Measurements from ENCODE around the gene XIRP1. TPM values are rescaled to one million over a fixed set of nuclear protein-coding genes. Genes with fewer than 3 reads are reported as not detected.

Gene XIRP1
- total RNA-seq, 1 experiment from 2014 or later, result not detected

DNA sequence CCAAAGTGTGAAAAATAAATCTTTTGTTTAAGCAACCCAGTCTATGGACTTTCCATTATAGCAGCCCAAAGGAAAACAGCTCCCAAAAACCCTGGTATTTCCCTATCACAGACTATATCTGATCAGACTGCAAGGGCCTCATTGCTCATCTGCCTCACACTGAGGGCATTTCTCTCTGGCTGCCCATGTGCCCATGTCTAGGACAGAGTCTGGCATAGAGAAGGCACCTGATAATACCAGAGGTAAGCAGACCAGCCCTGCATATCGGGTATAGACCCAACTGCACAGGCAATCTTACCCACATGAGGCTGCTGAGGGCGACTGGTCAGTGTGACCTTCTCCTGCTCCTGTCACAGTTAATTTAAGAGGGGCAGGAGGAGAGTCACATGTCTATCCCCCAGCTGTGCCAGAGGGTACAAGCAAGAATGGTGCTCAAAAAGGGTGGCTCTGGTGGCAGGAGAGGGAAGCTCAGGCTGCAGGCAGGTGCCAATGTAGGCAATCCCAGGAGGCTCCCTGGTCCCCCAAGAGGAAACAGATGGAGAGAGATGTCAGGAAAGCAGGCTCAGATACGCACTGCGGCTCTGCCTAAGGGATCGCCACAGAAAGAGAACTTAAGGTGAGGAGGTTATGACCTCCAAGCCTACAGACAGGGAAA, 42.1 kb downstream of the XIRP1 start:
- in situ Hi-C loops (cut with HindIII; ENCODE audit: low pct_unique_long_range_greater_than_20kb, low sequenced_read_pairs), result no loop called here
- no peak for DNase-seq (ENCODE audit: low read depth)

DNA sequence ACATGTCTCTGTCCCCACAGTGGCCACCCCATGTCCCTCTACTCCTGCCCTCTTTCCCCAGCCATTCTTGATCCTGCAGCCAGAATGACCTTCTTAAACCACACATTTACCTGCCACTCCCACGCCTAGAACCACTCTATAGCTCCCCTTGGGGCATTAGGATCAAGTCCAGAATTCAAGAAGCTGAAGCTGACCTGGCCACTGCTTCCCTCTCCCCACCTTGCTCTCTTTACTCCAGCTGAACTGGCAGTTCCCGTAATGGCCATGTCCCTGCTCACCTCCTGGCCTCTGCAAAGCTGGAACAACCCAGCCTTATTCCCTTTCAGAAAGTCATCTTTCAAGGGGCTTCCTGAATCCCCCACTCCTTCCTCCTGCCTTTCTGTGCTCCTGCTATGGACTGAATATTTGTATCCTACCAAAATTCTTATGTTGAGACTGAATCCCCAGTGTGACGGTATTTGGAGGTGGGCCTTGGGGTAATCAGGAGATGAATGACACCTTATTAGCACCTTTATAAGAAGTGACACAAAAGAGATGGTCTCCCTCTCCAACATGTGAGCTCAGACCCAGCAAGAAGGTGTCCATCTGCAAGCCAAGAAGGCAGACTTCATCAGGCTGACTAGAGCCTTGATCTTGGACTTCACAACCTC, 42.8 kb downstream of the XIRP1 start:
- no peak for DNase-seq (ENCODE audit: low read depth)
- in situ Hi-C loops (cut with HindIII; ENCODE audit: low pct_unique_long_range_greater_than_20kb, low sequenced_read_pairs), result no loop called here

DNA sequence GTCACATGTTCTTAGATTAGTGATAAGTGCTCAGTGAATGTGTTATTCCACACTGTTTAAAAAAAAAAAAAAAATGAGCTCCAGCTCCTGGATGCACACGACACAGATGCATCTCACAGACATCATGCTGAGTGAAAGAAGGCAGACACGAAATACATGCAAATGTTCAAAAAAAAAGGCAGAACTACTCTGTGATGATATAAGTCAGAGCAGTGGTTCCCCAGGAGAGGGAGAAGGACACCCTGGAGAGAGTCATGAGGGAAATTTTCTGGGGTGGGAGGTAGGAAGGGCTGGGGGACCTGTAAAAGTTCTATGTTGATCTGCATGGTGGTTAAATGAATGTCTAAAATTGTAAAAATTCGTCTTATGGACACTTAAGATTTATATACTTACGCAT, 43.3 kb downstream of the XIRP1 start:
- DNase-seq (ENCODE audit: low read depth), result no peak
- in situ Hi-C loops (cut with HindIII; ENCODE audit: low pct_unique_long_range_greater_than_20kb, low sequenced_read_pairs), result no loop called here

DNA sequence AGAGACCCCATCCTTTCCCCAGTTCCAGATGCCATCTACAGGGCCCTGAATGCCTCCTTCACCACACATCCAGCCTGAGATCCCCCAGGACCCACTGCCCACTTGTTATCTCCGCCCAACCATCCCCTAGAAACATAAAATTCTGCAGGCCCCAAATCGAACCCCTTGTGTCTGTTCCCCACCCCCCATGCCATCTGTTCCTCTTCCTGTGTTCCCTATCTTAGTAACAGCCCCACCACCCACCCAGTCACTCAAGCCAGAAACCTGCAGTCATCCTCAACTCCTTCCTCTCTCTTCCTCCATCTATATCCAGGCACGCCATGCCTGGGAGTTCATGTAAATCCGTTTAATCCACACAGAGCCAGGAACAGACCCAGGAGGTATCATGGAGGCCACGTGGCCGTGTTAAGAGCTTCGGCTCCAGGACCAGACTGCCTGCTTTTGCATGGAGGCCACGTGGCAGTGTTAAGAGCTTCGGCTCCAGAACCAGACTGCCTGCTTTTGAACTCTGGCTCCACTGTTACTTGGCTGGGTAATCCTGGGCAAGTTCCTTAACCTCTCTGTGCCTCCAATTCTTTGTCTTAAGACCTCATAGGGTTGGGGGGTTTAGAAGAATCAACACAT, 43.8 kb downstream of the XIRP1 start:
- in situ Hi-C loops (cut with HindIII; ENCODE audit: low pct_unique_long_range_greater_than_20kb, low sequenced_read_pairs), result no loop called here
- DNase-seq (ENCODE audit: low read depth), result no peak

DNA sequence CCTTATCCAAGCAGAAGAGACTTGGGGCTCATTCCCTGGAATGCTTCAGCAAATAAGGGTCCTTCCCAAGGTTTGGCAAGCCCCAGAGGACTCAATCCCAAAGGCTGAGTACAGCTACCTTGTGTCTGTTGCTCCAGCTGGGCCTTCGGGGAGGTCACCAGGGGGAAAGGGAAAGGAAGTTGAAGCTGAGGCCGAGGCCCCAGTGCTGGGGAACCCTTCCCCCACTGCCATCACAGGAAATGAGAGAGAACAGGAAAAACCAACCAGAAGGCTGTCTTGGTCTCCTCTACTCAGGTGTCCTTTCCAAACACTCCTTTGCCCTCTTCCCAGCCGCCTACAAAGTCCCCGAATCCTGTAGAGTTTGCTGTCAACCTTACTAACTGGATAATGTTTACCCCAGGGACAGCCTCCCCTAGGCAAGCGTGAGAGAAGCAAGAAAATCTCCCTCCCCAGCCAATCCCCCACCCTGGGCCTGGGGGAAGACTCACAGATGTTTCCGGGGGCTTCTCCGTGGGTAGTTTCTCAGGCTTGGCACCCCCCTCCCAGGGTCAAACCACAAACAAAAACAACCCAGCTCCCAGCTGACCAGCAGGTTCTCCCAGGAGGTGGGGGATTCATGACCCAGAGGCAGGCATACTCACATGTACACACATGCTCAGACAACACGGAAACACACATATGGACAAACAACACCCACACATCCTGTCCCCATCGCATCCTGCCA, 44.5 kb downstream of the XIRP1 start:
- in situ Hi-C loops (cut with HindIII; ENCODE audit: low pct_unique_long_range_greater_than_20kb, low sequenced_read_pairs), result no loop called here
- DNase-seq (ENCODE audit: low read depth), result no peak

DNA sequence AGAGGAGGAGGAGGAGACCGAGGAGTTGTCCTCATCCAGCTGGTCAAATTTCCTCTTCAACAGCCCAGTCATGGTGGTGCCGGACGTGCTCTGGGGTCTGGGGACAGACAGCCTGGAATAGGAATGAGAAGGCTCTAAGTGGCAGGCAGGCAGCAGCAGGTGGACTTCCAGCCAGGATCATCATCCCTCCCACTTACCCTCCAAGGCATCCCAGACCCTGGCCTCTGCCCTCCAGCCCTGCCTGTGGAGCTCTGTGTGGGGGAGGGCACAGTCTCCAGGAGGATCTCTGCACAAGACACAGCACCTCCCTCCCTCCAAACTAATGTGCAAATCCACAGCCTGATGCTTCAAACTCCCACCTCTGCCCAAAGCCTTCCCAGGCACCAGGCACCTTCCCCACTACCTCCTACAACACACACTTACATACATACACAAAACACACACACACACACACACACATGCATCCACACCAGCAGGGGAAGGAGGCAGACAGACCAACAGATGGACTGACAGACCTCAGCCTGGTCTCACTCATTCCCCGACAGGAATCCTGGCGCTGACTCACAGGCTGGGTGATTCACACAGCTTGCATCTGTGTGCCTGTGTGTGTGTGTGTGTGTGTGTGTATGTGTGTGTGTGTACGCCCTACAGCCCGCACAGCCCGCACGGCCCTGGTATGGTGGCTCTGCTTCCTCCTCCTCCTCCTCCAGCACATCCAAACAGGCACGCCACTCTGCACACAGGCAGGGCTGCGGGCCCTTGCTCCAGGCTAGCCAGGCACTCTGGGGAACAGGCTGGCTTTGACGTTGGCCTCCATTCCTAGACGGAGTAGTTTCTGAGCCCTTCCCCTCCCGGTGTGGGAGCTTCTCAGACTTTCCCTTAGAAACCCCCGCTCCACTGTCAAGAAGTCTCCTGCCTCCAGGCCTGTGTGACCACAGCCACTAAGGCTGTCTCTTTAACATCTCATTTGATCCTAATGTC, 45.5 kb downstream of the XIRP1 start:
- peak; percentile 88 for DNase-seq (ENCODE audit: low read depth)
- in situ Hi-C loops (cut with HindIII; ENCODE audit: low pct_unique_long_range_greater_than_20kb, low sequenced_read_pairs), result no loop called here

DNA sequence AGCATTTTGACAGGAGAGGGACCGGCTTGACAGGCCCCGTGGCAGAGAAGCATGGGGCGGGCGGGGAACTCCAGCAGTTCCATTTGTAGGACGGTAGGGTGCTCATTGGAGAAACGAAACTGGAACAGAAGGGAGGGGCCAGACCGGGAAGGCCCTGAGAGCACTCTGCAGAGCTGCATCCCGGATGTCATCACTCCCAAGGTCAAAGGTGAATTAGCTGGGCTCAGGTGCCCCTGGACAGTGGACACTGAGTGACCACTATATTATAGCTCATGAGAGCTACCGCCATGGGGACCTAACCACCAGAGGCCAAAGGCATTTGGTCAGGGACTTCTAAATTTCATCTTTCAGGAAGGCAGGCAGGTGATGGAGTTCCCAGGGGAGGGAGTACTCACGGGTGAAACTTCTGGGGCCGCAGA, 46.3 kb downstream of the XIRP1 start:
- in situ Hi-C loops (cut with HindIII; ENCODE audit: low pct_unique_long_range_greater_than_20kb, low sequenced_read_pairs), result no loop called here
- no peak for DNase-seq (ENCODE audit: low read depth)

DNA sequence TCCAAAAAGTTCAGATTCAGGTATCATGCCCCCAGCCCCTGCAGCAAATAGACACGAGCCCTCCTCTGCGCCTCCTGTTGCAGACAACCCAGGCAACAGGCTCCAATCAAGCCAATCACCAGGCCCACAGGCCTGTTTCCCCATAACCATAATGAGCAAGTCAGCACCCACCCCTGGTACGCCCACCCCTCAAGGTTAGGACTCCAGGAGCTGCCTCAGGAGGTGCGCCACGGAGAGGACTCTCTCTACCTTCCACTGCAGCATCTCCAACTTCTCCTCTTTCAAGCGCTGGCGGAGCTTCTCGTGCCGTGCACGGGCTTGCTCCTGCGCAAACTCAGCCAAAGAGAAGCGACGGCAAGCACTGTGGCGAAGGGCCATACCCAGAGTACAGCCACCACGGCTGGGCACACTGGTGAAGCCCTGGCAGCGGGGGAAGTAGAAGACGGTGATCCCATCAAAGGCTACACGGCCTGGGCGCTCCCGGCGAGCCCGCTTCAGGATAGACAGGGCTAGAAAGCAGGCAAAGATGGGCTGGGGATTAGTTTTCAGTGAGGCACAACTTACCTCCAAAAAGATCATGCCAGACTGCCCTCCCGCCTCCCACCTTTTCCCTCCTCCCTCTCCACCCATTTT, 47.5 kb downstream of the XIRP1 start:
- in situ Hi-C loops (cut with HindIII; ENCODE audit: low pct_unique_long_range_greater_than_20kb, low sequenced_read_pairs), result no loop called here
- no peak for DNase-seq (ENCODE audit: low read depth)

DNA sequence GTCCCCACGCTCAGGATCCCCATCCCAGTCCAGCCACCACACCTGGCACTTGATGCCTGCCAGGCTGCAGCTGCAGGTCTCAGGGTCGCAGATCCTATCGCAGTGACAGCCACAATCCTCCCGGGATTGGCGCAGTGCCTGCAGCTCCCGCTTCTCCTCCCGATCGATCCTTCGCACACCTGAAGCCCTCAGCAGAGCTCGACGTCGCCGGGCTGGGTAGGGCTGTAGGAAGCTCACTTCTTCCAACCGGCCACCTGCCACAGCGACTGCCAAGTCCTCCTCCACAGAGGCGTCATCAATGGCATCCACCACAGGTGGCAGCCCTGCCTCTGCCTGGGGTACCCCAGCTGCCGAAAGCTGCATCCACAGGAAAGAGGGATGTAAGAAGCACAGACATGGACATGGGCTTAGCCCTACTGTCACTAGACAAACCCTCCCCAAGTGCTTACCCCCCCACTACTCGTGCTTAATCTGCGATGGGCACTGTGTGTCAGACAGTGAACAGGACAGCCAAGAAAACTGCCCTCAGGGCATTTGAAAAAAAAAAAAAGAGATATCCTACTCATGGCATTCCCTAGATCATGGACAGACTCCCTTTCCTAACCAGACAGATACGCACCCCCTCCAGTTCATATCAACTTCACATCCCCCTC, 48.2 kb downstream of the XIRP1 start:
- in situ Hi-C loops (cut with HindIII; ENCODE audit: low pct_unique_long_range_greater_than_20kb, low sequenced_read_pairs), result no loop called here
- DNase-seq (ENCODE audit: low read depth), result no peak

DNA sequence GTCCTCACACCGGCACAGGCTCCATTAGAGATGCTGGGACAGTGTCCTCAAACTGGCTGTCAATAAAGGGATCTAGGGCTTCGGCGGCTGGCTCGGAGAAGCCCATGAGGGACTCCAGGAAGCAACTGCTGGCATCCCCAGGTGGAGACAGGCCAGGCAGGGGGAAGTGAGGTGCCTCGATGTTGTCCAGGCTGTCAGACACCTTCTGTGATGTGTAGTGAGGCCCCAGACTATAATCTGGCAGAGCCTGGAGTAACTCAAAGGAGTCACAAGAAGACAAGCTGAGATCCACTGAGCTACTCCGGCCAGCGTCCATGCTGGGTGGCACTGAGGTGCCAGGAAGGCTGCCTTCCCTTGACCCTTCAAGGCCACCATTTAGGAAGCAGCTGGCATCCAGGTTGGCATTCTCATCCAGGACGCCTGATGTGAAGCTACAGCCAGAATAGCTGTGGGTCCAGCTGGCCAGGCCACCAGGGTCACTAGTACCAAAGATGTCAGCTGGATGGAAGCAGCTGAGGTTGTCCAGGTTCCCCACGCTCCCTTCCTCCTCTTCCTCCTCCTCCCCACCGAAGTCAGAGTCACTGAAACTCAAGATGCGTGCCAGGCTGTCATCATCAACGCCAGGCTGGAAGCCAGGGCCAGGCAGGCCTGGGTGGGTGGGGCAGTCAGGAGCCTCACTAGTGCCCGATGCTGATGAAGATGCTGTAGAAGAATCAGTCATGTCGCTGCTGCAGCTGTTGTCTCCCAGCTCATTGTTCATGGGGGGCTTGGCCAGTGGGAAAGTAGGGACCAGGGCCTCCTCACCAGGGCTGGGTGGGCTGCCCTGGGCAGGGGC, 49.1 kb downstream of the XIRP1 start:
- DNase-seq (ENCODE audit: low read depth), result no peak
- in situ Hi-C loops (cut with HindIII; ENCODE audit: low pct_unique_long_range_greater_than_20kb, low sequenced_read_pairs), result no loop called here

DNA sequence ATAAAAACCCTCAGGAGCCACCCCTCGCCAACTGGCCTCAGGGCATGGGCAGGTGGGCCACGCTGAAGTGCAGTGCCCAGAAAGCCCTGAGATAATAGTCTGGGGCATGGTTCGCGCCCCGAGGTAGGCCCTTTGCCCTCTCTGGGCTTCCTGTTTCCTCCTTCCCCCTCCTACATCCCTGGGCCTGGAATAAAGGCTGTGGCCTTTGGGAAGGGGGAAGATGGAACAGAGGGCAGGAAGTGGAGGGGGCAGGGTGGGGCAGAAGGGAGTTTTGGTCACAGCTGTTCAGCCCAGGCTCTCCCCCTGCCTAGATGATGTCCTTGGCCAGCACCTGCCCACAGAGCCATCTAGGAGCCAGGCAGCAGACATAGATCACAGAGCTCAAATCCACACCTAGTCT, 50.3 kb downstream of the XIRP1 start:
- no peak for DNase-seq (ENCODE audit: low read depth)
- in situ Hi-C loops (cut with HindIII; ENCODE audit: low pct_unique_long_range_greater_than_20kb, low sequenced_read_pairs), result no loop called here

DNA sequence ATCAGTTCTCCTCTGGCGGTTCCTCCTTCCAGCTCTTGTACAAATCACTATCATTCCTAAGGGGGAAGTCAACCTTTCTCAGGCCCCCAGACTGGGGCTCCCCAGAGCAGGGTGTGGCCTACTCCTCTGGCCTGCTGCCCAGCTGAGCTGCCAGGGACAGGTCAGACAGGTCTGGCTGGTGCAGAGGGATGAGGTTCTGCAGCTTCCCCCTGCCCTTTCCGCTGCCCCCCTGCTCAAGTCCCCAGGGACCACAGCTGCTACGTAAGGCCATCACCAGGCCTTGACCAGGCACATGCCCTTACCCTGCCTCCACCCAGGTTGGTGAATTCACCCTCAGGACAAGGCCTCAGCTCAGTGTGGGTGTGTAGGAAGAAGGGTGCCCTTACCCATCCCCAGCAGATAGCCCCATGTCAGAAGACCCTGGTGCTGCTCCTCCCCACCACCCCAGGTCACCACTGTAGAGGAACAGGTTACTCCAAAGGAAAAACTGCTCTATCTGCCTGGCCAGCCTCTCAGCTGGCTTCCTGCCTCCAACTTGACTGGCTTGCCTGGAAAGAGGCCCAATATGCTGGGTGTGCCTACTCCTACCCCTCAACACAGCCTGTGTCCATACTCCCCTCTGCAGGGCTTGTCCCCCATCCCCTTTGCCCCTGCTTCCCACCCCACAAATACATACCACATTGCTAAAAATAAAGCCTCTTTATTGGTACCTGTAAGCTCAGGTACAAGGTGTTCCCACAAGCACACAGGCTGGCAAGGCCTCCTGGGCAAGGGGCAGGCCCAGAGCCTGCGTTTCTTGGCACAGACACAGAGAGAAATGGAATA, 51.0 kb downstream of the XIRP1 start:
- in situ Hi-C loops (cut with HindIII; ENCODE audit: low pct_unique_long_range_greater_than_20kb, low sequenced_read_pairs), result no loop called here
- peak; percentile 9 for DNase-seq (ENCODE audit: low read depth)

DNA sequence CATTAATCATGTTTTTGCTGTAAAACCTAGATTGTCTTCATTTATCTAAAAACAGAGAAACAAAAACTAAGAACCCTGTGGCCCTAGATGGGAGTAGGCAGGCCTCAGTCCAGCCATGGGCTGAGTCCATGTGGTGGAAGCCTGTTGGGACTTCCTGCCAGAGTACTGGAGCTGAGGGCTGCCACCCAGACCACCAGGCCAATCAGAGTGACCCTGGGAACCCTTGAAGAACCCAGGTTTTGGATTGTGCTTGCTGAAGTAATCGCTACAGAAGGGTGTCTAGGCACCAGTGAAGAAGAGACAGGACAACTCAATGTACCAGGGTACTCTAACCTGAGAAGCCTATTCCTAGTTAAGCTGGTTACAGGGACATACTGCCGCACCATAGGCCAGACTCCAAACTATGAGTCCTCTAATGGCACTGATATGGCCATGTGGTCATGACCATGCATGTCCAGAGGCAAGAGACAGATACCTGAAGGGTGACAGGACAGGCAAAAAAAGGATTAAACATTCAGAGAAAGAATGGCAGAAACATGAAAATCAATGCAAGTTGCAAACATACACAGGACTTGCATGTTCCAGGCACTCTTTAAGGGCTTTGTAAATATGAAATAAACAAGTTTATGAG, 51.9 kb downstream of the XIRP1 start:
- DNase-seq (ENCODE audit: low read depth), result no peak
- in situ Hi-C loops (cut with HindIII; ENCODE audit: low pct_unique_long_range_greater_than_20kb, low sequenced_read_pairs), result no loop called here

DNA sequence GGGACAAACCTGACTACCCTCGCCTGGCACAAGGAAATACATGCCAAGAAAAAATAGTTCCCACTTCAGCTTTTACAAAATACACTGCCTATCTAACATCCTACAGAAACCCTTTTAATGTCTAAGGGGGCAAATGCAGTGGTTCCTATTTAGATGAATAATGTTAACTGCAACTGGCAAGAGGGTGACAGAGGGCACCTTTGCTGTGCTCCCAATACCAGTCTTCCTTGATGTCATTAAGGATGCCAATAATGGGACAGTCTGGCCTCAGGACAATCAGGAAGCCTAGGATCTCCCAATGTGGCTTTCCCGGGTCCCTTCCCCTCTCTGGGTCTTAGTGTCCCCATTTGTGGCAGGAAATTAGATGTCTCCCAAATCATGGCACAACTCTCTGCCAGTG, 53.0 kb downstream of the XIRP1 start:
- in situ Hi-C loops (cut with HindIII; ENCODE audit: low pct_unique_long_range_greater_than_20kb, low sequenced_read_pairs), result no loop called here

DNA sequence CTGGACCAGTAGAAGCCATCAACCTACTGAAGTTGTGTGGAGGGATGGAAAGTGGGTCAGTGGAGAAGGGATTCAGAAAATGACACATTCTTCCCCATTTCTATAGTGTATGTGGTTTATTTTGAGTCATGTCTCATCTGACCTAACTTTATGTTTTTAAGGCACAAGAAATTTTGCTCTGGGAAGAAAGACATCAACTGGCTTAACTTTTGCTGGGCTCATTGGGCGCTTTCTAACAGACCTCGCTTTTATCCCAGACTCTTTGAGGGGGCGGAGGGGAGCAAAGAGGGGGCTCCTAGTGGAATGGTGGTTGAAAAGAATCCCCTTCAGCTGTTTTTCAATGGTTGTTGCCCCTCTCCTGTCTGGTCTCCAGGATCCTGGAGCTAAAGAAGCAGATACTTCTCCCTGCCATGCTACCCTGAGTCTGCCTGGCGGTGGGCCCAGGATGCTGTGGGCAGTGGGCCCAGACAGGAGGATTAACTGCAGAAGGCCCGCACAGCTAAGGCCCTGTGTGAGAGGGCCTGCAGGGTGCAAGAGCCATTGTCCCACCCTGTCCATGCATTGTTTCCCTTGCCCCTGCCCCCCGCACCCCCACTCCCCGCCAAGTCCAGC, 53.5 kb downstream of the XIRP1 start:
- no peak for DNase-seq (ENCODE audit: low read depth)
- in situ Hi-C loops (cut with HindIII; ENCODE audit: low pct_unique_long_range_greater_than_20kb, low sequenced_read_pairs), result no loop called here

More for the DNA sequence above, 53.0 kb downstream of the XIRP1 start:
- no peak for DNase-seq (ENCODE audit: low read depth)

All from Caki2 (cell line).